Upper lobe of left lung (tissue), 4 donors: ENCODE results near the gene MOGAT1.

Experiments used
- CTCF ChIP-seq, 6 experiments: fragments of 450-650 bp in 4 of 6; fragments of 200-600 bp in 2 of 6; sonication (generic) in 2 of 6; IDR thresholded peaks; one replicate each; pipeline ENCODE4 v1.5.1; 2016 to 2019; ENCODE audit warnings: antibody characterized with exemption in 6 of 6
- EP300 ChIP-seq, 4 donors: sonication (generic); formaldehyde crosslinking; IDR thresholded peaks; one replicate each; pipeline ENCODE4 v1.5.1; 2017; ENCODE audit warnings: antibody characterized with exemption in 4 of 4, control low read depth in 2 of 4
- POLR2A ChIP-seq, 4 donors: fragments of 450-650 bp; IDR thresholded peaks; one replicate each; pipeline ENCODE4 v1.5.1; 2016 to 2017; ENCODE audit warnings: antibody characterized with exemption in 4 of 4, mild to moderate bottlenecking in 2 of 4
- POLR2AphosphoS5 ChIP-seq, 2 donors: sonication (generic); formaldehyde crosslinking; IDR thresholded peaks; one replicate each; pipeline ENCODE4 v1.5.1; 2017; ENCODE audit warnings: antibody characterized with exemption in 2 of 2

DNA sequence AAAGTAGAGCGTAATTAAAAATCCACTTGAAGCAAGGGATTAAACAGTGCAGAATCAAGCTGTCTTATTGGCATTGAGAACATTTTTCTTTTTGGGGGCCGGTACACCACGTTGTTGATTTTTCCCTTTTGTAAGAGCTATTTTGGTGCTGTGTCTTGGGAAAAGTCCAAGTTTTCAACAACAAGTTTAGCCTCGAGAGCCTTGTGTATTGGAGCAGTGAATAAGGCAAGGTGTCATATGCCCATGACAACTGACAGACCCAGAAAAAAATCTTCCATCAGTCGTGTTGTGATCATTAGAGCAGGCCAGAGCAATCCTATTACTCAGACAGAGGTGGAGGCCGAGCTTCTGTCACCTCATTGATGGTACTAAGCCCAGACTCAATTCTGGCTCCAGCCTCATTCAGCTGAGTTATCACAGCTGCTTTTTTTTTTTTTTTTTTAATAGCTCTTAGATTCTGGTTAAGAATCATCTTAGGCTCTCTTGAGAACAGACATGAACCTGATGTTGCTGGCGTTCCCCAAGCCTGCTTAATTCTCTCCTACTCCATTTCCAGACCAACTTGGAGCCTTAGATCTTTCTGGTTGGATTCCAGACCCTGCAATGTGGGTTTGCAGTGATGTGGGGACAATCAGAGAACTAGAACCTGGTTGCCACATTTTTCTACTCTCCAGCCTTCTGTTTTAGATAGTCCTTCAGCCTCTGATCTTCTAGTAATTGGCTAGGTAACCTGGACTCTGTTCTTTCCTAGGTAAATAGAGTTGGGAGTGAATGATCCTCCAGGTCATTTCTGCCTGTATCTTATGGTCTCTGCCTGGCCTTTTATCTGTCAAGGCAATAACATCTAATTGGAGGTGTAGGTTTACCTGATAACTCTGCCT is 43.1 kb downstream of the MOGAT1 start:
- no peak for TF ChIP-seq CTCF (IDR thresholded peaks at IDR 0.05)
- TF ChIP-seq EP300 (IDR thresholded peaks at IDR 0.05), result no peak
- no peak for TF ChIP-seq POLR2A (IDR thresholded peaks at IDR 0.05)
- TF ChIP-seq POLR2AphosphoS5 (IDR thresholded peaks at IDR 0.05), result peak; percentile 29 to 56
